GM12878 (cell line): ENCODE results near the gene POLR3G. TPM values are rescaled to one million over a fixed set of nuclear protein-coding genes. Genes with fewer than 3 reads are reported as not detected.

Experiments
- ATAC-seq: fragments of 200-7000 bp; cut with Tn5 transposase; 3 replicates; pipeline ENCODE4 v1.9.1; 2020; ENCODE audit warnings: mild to moderate bottlenecking, moderate library complexity
- BruUV-seq: library from RNA; stranded (reverse); fragments of 400-500 nt; replicated peaks from 2 replicates; lab custom pipeline; 2021; lab: Mats Ljungman, UMichigan
- CTCF ChIA-PET: fragments of 300-600 bp; sonication (Branson Sonifier 250); formaldehyde crosslinking; extraction: SDS; loops from one replicate; lab custom pipeline; 2021; ENCODE audit warnings: inconsistent platforms; lab: Yijun Ruan, JAX
- POLR2A ChIA-PET: fragments of 350-600 bp; formaldehyde crosslinking; extraction: SDS; loops from one replicate; lab custom pipeline; 2021; ENCODE audit warnings: inconsistent platforms; lab: Charles Lee
- RAD21 ChIA-PET: fragments of 300-600 bp; sonication (Branson Sonifier 250); formaldehyde crosslinking; loops from one replicate; lab custom pipeline; 2023; ENCODE audit warnings: antibody characterized with exemption; ENCODE audit not compliant: unreplicated experiment; lab: Charles Lee
- SMC1A ChIA-PET: fragments of 300-600 bp; sonication (Branson Sonifier 250); formaldehyde crosslinking; loops from one replicate; lab custom pipeline; 2023; ENCODE audit not compliant: unreplicated experiment, uncharacterized antibody; lab: Charles Lee
- DNase-seq: peaks from one replicate; pipeline ENCODE4 v3.0.0-alpha.2; 2011; ENCODE audit warnings: low read depth, low spot score
- FAIRE-seq: peaks from 3 replicates; lab custom pipeline; 2011; peaks lifted over from hg19 to GRCh38; lab: Jason Lieb, UNC
- H2AFZ ChIP-seq: 2 replicates; pipeline ENCODE4 v1.6.0; 2011; ENCODE audit warnings: low read depth, low read length, control low read depth; ENCODE audit not compliant: control insufficient read depth
- H3K27ac ChIP-seq: 2 replicates; pipeline ENCODE4 v1.5.1; 2011; ENCODE audit warnings: control low read depth; ENCODE audit not compliant: control insufficient read depth, insufficient read depth
- H3K27me3 ChIP-seq, 2 experiments: replicated peaks in 1 of 2; 2 replicates each; pipeline versions ENCODE4 v1.6.0 to v1.6.1; 2011; ENCODE audit warnings: low read length in 1 of 2; ENCODE audit not compliant: control insufficient read depth in 2 of 2, insufficient read depth in 2 of 2
- H3K36me3 ChIP-seq, 2 experiments: 2 replicates each; pipeline ENCODE4 v1.5.1; 2011; ENCODE audit warnings: low read length in 1 of 2; ENCODE audit not compliant: control insufficient read depth in 2 of 2, insufficient read depth in 2 of 2
- H3K4me1 ChIP-seq: 2 replicates; pipeline ENCODE4 v1.6.1; 2011; ENCODE audit warnings: mild to moderate bottlenecking, low read length, moderate library complexity, mixed read lengths; ENCODE audit not compliant: control insufficient read depth, insufficient read depth
- H3K4me2 ChIP-seq: 2 replicates; pipeline ENCODE4 v1.6.0; 2011; ENCODE audit warnings: control low read depth; ENCODE audit not compliant: control insufficient read depth, insufficient read depth
- H3K4me3 ChIP-seq: fragments of 200-600 bp; sonication (generic); 2 replicates; pipeline ENCODE4 v1.5.1; 2016
- H3K79me2 ChIP-seq: 2 replicates; pipeline ENCODE4 v1.6.0; 2011; ENCODE audit warnings: low read length; ENCODE audit not compliant: control insufficient read depth, insufficient read depth
- H3K9ac ChIP-seq: 2 replicates; pipeline ENCODE4 v1.8.0; 2011; ENCODE audit warnings: low read length, control low read depth, mixed read lengths; ENCODE audit not compliant: control insufficient read depth, insufficient read depth
- H3K9me3 ChIP-seq: replicated peaks from 3 replicates; pipeline ENCODE4 v1.5.1; 2011; ENCODE audit warnings: mild to moderate bottlenecking, low read length; ENCODE audit not compliant: control insufficient read depth, insufficient read depth
- H4K20me1 ChIP-seq: 2 replicates; pipeline ENCODE4 v1.6.0; 2011; ENCODE audit not compliant: control insufficient read depth, insufficient read depth
- CHD2 ChIP-seq: IDR thresholded peaks from 2 replicates; pipeline ENCODE4 v1.6.1; 2011; ENCODE audit warnings: low read depth, low read length, improper control_type of control experiment, borderline replicate concordance
- GABPA ChIP-seq: IDR thresholded peaks from 2 replicates; pipeline ENCODE4 v1.6.1; 2014; ENCODE audit warnings: antibody characterized with exemption, low read depth, mild to moderate bottlenecking, inconsistent platforms
- GATAD2B ChIP-seq: fragments of 450-650 bp; conservative IDR thresholded peaks from 2 replicates; pipeline ENCODE4 v1.6.1; 2017; ENCODE audit warnings: low read depth, mild to moderate bottlenecking, moderate library complexity
- KAT2A ChIP-seq: conservative IDR thresholded peaks from 2 replicates; pipeline ENCODE4 v1.6.1; 2011; ENCODE audit warnings: low read depth, low read length; ENCODE audit not compliant: control insufficient read depth
- PML ChIP-seq: IDR thresholded peaks from 2 replicates; pipeline ENCODE4 v1.6.1; 2012; ENCODE audit warnings: low read length, inconsistent platforms
- SKIL ChIP-seq: fragments of 450-650 bp; IDR thresholded peaks from 2 replicates; pipeline ENCODE4 v1.6.1; 2017; ENCODE audit warnings: mild to moderate bottlenecking, low read depth, inconsistent platforms; ENCODE audit not compliant: poor library complexity, severe bottlenecking
- SUZ12 ChIP-seq: fragments of 200-600 bp; sonication (generic); IDR thresholded peaks from one replicate; pipeline ENCODE4 v1.6.1; 2018; ENCODE audit warnings: antibody characterized with exemption, mild to moderate bottlenecking; ENCODE audit not compliant: unreplicated experiment
- TCF7 ChIP-seq: IDR thresholded peaks from 2 replicates; pipeline ENCODE4 v1.6.1; 2014; ENCODE audit warnings: antibody characterized with exemption, borderline replicate concordance
- ZZZ3 ChIP-seq: IDR thresholded peaks from 2 replicates; pipeline ENCODE4 v1.6.1; 2011; ENCODE audit warnings: low read depth; ENCODE audit not compliant: control insufficient read depth, insufficient read length
- WGBS: methylation state at CpG from one replicate; pipeline ENCODE4 v1.1.6; 2016; ENCODE audit warnings: low lambda C conversion rate; ENCODE audit not compliant: insufficient replicate concordance, insufficient coverage; ENCODE audit errors: missing lambda C conversion rate; 5-methylcytosine and 5-hydroxymethylcytosine counted together
- in situ Hi-C: fragments of 300-500 bp; cut with MboI; formaldehyde crosslinking; loops from 9 replicates; pipeline ENCODE4 v1.14.3; 2018; ENCODE audit warnings: mixed read lengths
- intact Hi-C: fragments of 100-400 bp; cut with micrococcal nuclease; formaldehyde crosslinking; loops from one replicate; pipeline ENCODE4 v1.14.2; 2022; ENCODE audit not compliant: unreplicated experiment
- polyA plus RNA-seq, 11 experiments: library from polyadenylated mRNA; depleted of rRNA in 4 of 11; unstranded in 6 of 11; stranded (reverse) in 5 of 11; fragments of >200 nt; fragmentation: Nextera tagmentation in 4 of 11; fragmentation: Illumina TruSeq in 1 of 11; extraction: Ambion mirVana in 4 of 11; extraction: Trizol in 1 of 11; gene quantifications; 1 replicate in 1 of 11; 2 replicates in 10 of 11; pipeline versions ENCODE4 v1.2.1 to v1.2.3, GENCODE V29; 2011 to 2016; ENCODE audit warnings: inconsistent platforms in 2 of 11, missing spikeins in 2 of 11, low read depth in 1 of 11
- total RNA-seq, 4 experiments: library from RNA; depleted of rRNA in 3 of 4; stranded (reverse); fragments of >200 nt in 3 of 4; fragmentation: Illumina TruSeq in 1 of 4; extraction: Trizol in 1 of 4; gene quantifications; 2 replicates each; pipeline versions ENCODE4 v1.2.1 to v1.2.3, GENCODE V29; 2013 to 2021
- TF ChIP-seq, protein P1 (sequence below): fragments of 450-650 bp; IDR thresholded peaks from 2 replicates; pipeline ENCODE4 v1.6.1; 2018; ENCODE audit warnings: mild to moderate bottlenecking, low read depth, moderate library complexity; ENCODE audit not compliant: partially characterized antibody

Gene POLR3G
- total and polyA plus RNA-seq, 10 of the 15 experiments (the other 5 are each of a cell fraction or from before 2014, with no cell fraction given), result 15.2 to 50.9 (median 27.5) TPM

- H3K9ac ChIP-seq, result no peak overlapping the region
- no peaks in the 10 kb centered on the region for H4K20me1 ChIP-seq
- DNase-seq (no peak), ATAC-seq (no peak), FAIRE-seq (no peak)
- H3K9me3 ChIP-seq, result no peaks in the 10 kb centered on the region
- H3K4me3 ChIP-seq, result no peak overlapping the region
- H3K27me3 ChIP-seq, result no peaks in the 10 kb centered on the region; a peak in 1 of 4 replicates
- SMC1A ChIA-PET, result interaction anchor here (0.7 to 1.0 kb wide), 3 partner anchors 15 to 132 kb away, joined by 3 read pairs; no protein-coding TSS in a partner anchor
- in situ Hi-C loops (no loop called here), intact Hi-C loops (no loop called here)
- POLR2A ChIA-PET, result no interaction called here
- H3K36me3 ChIP-seq, result no peaks in the 10 kb centered on the region
- H2AFZ ChIP-seq, result no peak overlapping the region
- no TSS peak for BruUV-seq
- no peak for TF ChIP-seq CHD2
- no peak for TF ChIP-seq SKIL
- TF ChIP-seq ZZZ3, result no peak
- no peak for TF ChIP-seq PML
- TF ChIP-seq TCF7, result no peak
- TF ChIP-seq KAT2A, result no peak
- TF ChIP-seq, protein P1, sequence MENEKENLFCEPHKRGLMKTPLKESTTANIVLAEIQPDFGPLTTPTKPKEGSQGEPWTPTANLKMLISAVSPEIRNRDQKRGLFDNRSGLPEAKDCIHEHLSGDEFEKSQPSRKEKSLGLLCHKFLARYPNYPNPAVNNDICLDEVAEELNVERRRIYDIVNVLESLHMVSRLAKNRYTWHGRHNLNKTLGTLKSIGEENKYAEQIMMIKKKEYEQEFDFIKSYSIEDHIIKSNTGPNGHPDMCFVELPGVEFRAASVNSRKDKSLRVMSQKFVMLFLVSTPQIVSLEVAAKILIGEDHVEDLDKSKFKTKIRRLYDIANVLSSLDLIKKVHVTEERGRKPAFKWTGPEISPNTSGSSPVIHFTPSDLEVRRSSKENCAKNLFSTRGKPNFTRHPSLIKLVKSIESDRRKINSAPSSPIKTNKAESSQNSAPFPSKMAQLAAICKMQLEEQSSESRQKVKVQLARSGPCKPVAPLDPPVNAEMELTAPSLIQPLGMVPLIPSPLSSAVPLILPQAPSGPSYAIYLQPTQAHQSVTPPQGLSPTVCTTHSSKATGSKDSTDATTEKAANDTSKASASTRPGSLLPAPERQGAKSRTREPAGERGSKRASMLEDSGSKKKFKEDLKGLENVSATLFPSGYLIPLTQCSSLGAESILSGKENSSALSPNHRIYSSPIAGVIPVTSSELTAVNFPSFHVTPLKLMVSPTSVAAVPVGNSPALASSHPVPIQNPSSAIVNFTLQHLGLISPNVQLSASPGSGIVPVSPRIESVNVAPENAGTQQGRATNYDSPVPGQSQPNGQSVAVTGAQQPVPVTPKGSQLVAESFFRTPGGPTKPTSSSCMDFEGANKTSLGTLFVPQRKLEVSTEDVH, result no peak
- no peak for TF ChIP-seq SUZ12
- TF ChIP-seq GATAD2B, result no peak
- TF ChIP-seq GABPA, result no peak
- no peak overlapping the region for H3K27ac ChIP-seq
- H3K79me2 ChIP-seq, result no peaks in the 10 kb centered on the region
- no peak overlapping the region for H3K4me2 ChIP-seq
- CTCF ChIA-PET, result interaction anchor here (1.0 kb wide), 1 partner anchor 15 kb away, joined by 3 read pairs; the partner anchor contains the start of gene LYSMD3
- H3K4me1 ChIP-seq, result no peaks in the 10 kb centered on the region
- RAD21 ChIA-PET, result interaction anchor here (1.3 kb wide), 1 partner anchor 238 kb away, joined by 4 read pairs; no protein-coding TSS in a partner anchor
- WGBS, result 28% methylated on average over 2 of the region's 2 CpGs
Observed at GRCh38 chr5:90545511-90545910, 70.8 kb downstream of the POLR3G start.
